Panc1 (cell line): ENCODE results near the gene ARHGAP32.

Experiments used
- SIN3A ChIP-seq: IDR thresholded peaks from 2 replicates; pipeline ENCODE4 v1.6.1; 2012; ENCODE audit warnings: low read depth, mild to moderate bottlenecking, low read length, moderate library complexity, borderline replicate concordance; ENCODE audit not compliant: insufficient read depth
- TCF7L2 ChIP-seq: IDR thresholded peaks from 2 replicates; pipeline ENCODE4 v1.6.1; 2011; ENCODE audit warnings: mild to moderate bottlenecking, low read depth, low read length, inconsistent platforms
- TF ChIP-seq, protein P1 (sequence below): fragments of 450-650 bp; IDR thresholded peaks from 2 replicates; pipeline ENCODE4 v1.5.1; 2017; ENCODE audit warnings: mild to moderate bottlenecking
- TF ChIP-seq, protein P2 (sequence below), 2 experiments: IDR thresholded peaks; 2 replicates each; pipeline ENCODE4 v1.6.1; 2011 to 2012; ENCODE audit warnings: low read depth in 2 of 2, control low read depth in 1 of 2, low read length in 1 of 2, mild to moderate bottlenecking in 1 of 2, moderate library complexity in 1 of 2; ENCODE audit not compliant: insufficient read depth in 1 of 2

DNA sequence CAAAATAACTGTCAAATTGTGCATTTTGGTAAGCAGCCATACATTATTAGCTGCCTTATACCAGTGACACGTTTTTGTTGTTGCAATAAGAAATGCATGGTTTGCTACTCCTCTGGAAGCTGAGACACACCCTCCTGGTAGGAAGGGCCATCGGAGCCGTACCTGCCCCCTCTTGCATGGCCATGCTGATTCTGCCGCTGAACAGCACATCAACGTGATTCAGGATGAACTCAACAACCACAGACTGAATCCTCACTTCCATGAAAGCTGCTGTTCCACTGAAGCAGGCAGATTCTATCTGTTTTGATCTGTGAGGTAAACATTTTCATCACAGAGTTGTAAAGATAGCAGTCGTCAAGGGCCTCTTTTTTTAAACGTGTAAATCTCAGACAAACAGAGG, 210.9 kb downstream of the ARHGAP32 start:
- TF ChIP-seq, protein P1, sequence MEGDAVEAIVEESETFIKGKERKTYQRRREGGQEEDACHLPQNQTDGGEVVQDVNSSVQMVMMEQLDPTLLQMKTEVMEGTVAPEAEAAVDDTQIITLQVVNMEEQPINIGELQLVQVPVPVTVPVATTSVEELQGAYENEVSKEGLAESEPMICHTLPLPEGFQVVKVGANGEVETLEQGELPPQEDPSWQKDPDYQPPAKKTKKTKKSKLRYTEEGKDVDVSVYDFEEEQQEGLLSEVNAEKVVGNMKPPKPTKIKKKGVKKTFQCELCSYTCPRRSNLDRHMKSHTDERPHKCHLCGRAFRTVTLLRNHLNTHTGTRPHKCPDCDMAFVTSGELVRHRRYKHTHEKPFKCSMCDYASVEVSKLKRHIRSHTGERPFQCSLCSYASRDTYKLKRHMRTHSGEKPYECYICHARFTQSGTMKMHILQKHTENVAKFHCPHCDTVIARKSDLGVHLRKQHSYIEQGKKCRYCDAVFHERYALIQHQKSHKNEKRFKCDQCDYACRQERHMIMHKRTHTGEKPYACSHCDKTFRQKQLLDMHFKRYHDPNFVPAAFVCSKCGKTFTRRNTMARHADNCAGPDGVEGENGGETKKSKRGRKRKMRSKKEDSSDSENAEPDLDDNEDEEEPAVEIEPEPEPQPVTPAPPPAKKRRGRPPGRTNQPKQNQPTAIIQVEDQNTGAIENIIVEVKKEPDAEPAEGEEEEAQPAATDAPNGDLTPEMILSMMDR, result no peak
- TF ChIP-seq SIN3A (no peak), TCF7L2 (no peak)
- TF ChIP-seq, protein P2, sequence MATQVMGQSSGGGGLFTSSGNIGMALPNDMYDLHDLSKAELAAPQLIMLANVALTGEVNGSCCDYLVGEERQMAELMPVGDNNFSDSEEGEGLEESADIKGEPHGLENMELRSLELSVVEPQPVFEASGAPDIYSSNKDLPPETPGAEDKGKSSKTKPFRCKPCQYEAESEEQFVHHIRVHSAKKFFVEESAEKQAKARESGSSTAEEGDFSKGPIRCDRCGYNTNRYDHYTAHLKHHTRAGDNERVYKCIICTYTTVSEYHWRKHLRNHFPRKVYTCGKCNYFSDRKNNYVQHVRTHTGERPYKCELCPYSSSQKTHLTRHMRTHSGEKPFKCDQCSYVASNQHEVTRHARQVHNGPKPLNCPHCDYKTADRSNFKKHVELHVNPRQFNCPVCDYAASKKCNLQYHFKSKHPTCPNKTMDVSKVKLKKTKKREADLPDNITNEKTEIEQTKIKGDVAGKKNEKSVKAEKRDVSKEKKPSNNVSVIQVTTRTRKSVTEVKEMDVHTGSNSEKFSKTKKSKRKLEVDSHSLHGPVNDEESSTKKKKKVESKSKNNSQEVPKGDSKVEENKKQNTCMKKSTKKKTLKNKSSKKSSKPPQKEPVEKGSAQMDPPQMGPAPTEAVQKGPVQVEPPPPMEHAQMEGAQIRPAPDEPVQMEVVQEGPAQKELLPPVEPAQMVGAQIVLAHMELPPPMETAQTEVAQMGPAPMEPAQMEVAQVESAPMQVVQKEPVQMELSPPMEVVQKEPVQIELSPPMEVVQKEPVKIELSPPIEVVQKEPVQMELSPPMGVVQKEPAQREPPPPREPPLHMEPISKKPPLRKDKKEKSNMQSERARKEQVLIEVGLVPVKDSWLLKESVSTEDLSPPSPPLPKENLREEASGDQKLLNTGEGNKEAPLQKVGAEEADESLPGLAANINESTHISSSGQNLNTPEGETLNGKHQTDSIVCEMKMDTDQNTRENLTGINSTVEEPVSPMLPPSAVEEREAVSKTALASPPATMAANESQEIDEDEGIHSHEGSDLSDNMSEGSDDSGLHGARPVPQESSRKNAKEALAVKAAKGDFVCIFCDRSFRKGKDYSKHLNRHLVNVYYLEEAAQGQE (IDR thresholded peaks at IDR 0.05; ENCODE audit: insufficient read depth in 1 of 2, low read depth in 2 of 2, low read length in 1 of 2), result no peak
